Vagina (tissue), 2 donors: ENCODE data around the gene ROPN1L. TPM values are rescaled to one million over a fixed set of nuclear protein-coding genes. Genes with fewer than 3 reads are reported as not detected.

ENCODE experiments used
- DNase-seq, 2 donors: peaks; one replicate each; pipeline ENCODE4 v3.0.0-alpha.2; 2017; ENCODE audit errors: extremely low spot score in 2 of 2
- H3K27ac ChIP-seq: fragments of 200-600 bp; sonication (generic); one replicate; pipeline ENCODE4 v1.5.1; 2019
- H3K27me3 ChIP-seq: fragments of 200-600 bp; sonication (generic); one replicate; pipeline ENCODE4 v1.5.1; 2019
- H3K36me3 ChIP-seq, 2 donors: fragments of 200-600 bp; sonication (generic); one replicate each; pipeline ENCODE4 v1.5.1; 2017 to 2019
- H3K4me1 ChIP-seq: fragments of 200-600 bp; sonication (generic); one replicate; pipeline ENCODE4 v1.5.1; 2019
- H3K4me3 ChIP-seq, 2 donors: fragments of 200-600 bp; sonication (generic); 1 replicate in 1 of 2; 2 replicates in 1 of 2; pipeline ENCODE4 v1.5.1; 2016 to 2019
- H3K9me3 ChIP-seq: fragments of 200-600 bp; sonication (generic); one replicate; pipeline ENCODE4 v1.5.1; 2019
- CTCF ChIP-seq, 3 experiments: fragments of 450-650 bp in 2 of 3; fragments of 200-600 bp in 1 of 3; sonication (generic) in 1 of 3; IDR thresholded peaks; one replicate each; pipeline ENCODE4 v1.5.1; 2017 to 2019; ENCODE audit warnings: antibody characterized with exemption in 3 of 3, mild to moderate bottlenecking in 2 of 3, moderate library complexity in 2 of 3
- POLR2A ChIP-seq, 2 donors: fragments of 450-650 bp; IDR thresholded peaks; one replicate each; pipeline ENCODE4 v1.6.1; 2017; ENCODE audit warnings: antibody characterized with exemption in 2 of 2, mild to moderate bottlenecking in 2 of 2, moderate library complexity in 2 of 2
- POLR2AphosphoS5 ChIP-seq, 2 donors: sonication (generic); formaldehyde crosslinking; IDR thresholded peaks; one replicate each; pipeline ENCODE4 v1.9.0; 2017; ENCODE audit warnings: antibody characterized with exemption in 2 of 2, mild to moderate bottlenecking in 2 of 2, low read depth in 1 of 2; ENCODE audit not compliant: insufficient read depth in 1 of 2
- intact Hi-C: fragments of 100-400 bp; cut with DNase I; formaldehyde crosslinking; loops from one replicate; pipeline ENCODE4 v1.15.1; 2023
- total RNA-seq: library from RNA; depleted of rRNA; stranded (reverse); fragments of >200 nt; gene quantifications from one replicate; pipeline ENCODE4 v1.2.3, GENCODE V29; 2016

ROPN1L gene
- total RNA-seq, 1 donor from 2014 or later = 4.2 TPM

DNA sequence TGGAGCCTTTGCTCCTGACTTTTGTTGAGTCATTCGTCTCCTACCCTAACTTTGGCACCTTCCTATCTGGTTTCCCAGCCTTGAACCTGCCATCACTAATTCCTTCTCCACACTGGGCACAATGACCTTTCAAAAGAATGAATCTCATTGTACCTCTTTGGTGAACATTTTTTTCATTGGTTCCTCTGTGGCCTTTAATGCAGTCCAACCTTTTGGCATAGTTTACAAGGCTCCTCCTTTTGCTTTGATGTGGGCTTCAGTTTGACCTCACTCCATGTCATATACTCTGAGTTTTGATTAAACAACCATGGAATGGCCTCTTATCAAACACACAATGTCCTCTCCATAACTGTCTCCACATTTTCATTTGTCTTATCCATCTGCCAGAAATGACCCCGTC lies 14.5 kb upstream of the ROPN1L start:
- Histone ChIP-seq H3K27ac (no peak overlapping the region), H3K36me3 (peaks cover 0 to 70% of the 10 kb centered on the region in 2 donors), H3K4me3 (no peak overlapping the region), H3K9me3 (no peaks in the 10 kb centered on the region), H3K4me1 (no peaks in the 10 kb centered on the region), H3K27me3 (no peaks in the 10 kb centered on the region)
- no peak for DNase-seq
- no peak for TF ChIP-seq CTCF (IDR thresholded peaks at IDR 0.05)
- no peak for TF ChIP-seq POLR2A (IDR thresholded peaks at IDR 0.05)
- TF ChIP-seq POLR2AphosphoS5 (IDR thresholded peaks at IDR 0.05; ENCODE audit: insufficient read depth in 1 of 2, low read depth in 1 of 2) = no peak
- intact Hi-C loops = no loop called here

GRCh38 chr5:10427978-10428377 lies 13.7 kb upstream of the ROPN1L start:
- no peaks in the 10 kb centered on the region for H3K27me3 ChIP-seq
- no peak for DNase-seq
- H3K9me3 ChIP-seq = no peaks in the 10 kb centered on the region
- H3K4me1 ChIP-seq = no peaks in the 10 kb centered on the region
- intact Hi-C loops = no loop called here
- H3K27ac ChIP-seq = no peak overlapping the region
- peaks cover 0 to 75% of the 10 kb centered on the region in 2 donors for H3K36me3 ChIP-seq
- TF ChIP-seq POLR2A (IDR thresholded peaks at IDR 0.05) (no peak), CTCF (IDR thresholded peaks at IDR 0.05) (no peak), POLR2AphosphoS5 (IDR thresholded peaks at IDR 0.05; ENCODE audit: insufficient read depth in 1 of 2, low read depth in 1 of 2) (no peak)
- no peak overlapping the region for H3K4me3 ChIP-seq

DNA sequence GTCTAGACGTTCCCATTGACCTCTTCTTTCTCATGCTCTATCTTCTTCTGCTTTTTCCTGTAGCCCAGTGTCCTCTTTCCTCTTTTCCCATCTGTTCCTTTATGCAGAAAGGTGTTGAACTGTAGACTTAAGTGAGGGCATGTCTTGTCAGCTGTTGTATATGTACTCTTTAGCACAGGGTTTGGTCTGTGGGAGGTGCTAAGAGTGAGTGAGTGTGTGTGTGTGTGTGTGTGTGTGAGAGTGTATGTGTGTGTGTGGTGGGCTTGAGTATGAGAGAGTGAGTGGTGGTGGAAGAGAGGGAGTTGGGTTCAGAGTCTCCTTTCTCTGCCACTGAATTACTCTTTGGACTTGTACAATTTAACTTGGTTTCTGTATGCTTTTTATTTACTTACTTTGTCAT lies 10.3 kb upstream of the ROPN1L start:
- Histone ChIP-seq H3K9me3 (no peaks in the 10 kb centered on the region), H3K4me3 (no peak overlapping the region), H3K4me1 (no peaks in the 10 kb centered on the region), H3K27me3 (no peaks in the 10 kb centered on the region), H3K36me3 (peaks cover 0 to 67% of the 10 kb centered on the region in 2 donors), H3K27ac (no peak overlapping the region)
- DNase-seq = no peak
- TF ChIP-seq CTCF (IDR thresholded peaks at IDR 0.05) = no peak
- no peak for TF ChIP-seq POLR2AphosphoS5 (IDR thresholded peaks at IDR 0.05; ENCODE audit: insufficient read depth in 1 of 2, low read depth in 1 of 2)
- no peak for TF ChIP-seq POLR2A (IDR thresholded peaks at IDR 0.05)
- intact Hi-C loops = no loop called here

DNA sequence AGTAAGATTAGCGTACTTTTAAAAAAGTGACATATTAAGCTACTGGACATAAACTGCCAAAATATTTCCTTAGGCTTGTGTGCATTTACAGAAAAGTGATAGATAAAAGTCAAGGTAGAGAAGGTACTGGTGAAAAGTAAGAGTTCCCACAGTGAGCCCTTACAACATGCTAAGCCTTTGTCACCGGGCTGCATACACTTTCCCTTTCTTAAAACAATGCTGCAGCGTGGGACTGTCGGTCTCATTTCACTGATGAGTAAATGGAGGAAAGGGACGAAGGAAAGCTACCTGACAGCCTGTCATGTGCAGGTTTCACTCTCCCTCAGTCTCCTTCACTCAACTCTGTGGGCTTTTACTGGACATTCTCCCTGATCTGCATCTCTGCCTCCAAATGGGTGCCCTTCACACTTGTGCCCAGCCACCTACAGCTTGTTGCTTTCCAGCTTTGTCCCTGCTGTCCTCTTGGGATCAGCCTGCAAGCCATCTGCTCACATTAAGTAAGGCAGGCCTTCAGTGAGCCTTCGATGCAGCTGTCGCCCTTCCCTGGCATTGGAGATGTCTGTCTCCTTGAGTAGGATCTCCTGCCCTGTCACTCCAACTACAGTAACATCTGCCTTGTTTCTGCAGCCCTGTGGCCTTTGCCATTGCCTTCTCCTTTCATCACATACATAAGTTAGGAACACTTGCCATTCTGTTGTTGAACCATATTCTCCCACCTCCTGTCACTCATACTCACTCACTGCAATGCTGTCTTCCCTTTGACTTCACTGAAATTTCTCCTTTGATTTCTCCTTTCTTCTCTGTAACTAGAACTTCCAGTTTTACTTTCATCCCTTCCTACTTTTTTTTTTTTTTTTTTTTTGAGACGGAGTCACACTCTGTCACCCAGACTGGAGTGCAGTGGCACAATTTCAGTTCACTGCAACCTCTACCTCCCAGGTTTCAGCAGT lies 9.3 kb upstream of the ROPN1L start:
- TF ChIP-seq POLR2A (IDR thresholded peaks at IDR 0.05) (no peak), POLR2AphosphoS5 (IDR thresholded peaks at IDR 0.05; ENCODE audit: insufficient read depth in 1 of 2, low read depth in 1 of 2) (no peak), CTCF (IDR thresholded peaks at IDR 0.05) (no peak)
- peaks cover 0 to 58% of the 10 kb centered on the region in 2 donors for H3K36me3 ChIP-seq

DNA sequence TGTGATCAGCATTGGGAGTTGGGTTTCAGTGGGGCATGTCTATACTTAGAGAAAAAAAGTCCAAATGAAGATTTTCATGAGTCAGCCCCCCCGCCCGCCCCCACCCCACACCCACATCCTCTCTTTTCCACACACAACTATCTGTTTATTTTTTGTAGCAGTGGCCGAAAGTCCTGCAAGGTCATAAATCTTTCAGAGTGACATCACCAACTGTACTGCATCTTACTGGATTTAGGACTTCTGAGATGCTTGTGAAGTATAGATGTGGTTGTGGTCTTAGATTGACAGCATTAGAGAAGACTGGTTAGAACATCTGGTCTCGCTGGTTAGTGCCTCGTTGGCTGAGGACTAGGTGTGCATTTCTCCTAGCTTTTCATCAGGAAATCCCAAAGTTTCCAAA lies 7.3 kb upstream of the ROPN1L start:
- no peaks in the 10 kb centered on the region for H3K27me3 ChIP-seq
- TF ChIP-seq POLR2AphosphoS5 (IDR thresholded peaks at IDR 0.05; ENCODE audit: insufficient read depth in 1 of 2, low read depth in 1 of 2) = no peak
- no peak for TF ChIP-seq CTCF (IDR thresholded peaks at IDR 0.05)
- TF ChIP-seq POLR2A (IDR thresholded peaks at IDR 0.05) = no peak
- no peaks in the 10 kb centered on the region for H3K9me3 ChIP-seq
- no peak for DNase-seq
- no peaks in the 10 kb centered on the region for H3K4me1 ChIP-seq
- H3K4me3 ChIP-seq = no peak overlapping the region
- intact Hi-C loops = no loop called here
- H3K27ac ChIP-seq = no peak overlapping the region
- peaks cover 0 to 48% of the 10 kb centered on the region in 2 donors for H3K36me3 ChIP-seq

More for the DNA sequence above, 9.3 kb upstream of the ROPN1L start:
- Histone ChIP-seq H3K4me3 (no peak overlapping the region), H3K4me1 (no peaks in the 10 kb centered on the region), H3K27ac (no peak overlapping the region), H3K9me3 (no peaks in the 10 kb centered on the region), H3K27me3 (no peaks in the 10 kb centered on the region)
- DNase-seq = no peak
- intact Hi-C loops = no loop called here
